T-cell (primary cell): ENCODE measurements around the gene SYF2. TPM values are rescaled to one million over a fixed set of nuclear protein-coding genes. Genes with fewer than 3 reads are reported as not detected.

Experiments used
- ATAC-seq, 4 experiments: fragments of 200-7000 bp in 3 of 4; fragments of 150-1000 bp in 1 of 4; cut with Tn5 transposase; replicated peaks in 1 of 4; 1 replicate in 3 of 4; 2 replicates in 1 of 4; pipeline ENCODE4 v1.10.0; 2021; ENCODE audit warnings: moderate library complexity in 3 of 4, mild to moderate bottlenecking in 2 of 4, moderate number of reproducible peaks in 1 of 4
- CTCF ChIA-PET, 2 donors: fragments of 300-600 bp; sonication (Branson Sonifier 250); formaldehyde crosslinking; loops; one replicate each; lab custom pipeline; 2022; ENCODE audit warnings: antibody characterized with exemption in 2 of 2; lab: Charles Lee
- POLR2A ChIA-PET, 2 donors: fragments of 300-600 bp; sonication (Branson Sonifier 250); formaldehyde crosslinking; loops; one replicate each; lab custom pipeline; 2022; ENCODE audit warnings: antibody characterized with exemption in 2 of 2; lab: Charles Lee
- DNase-seq, 35 experiments: peaks; one replicate each; pipeline versions ENCODE4 v3.0.0 to v3.0.0-alpha.2; 2013 to 2023
- H3K27ac ChIP-seq: one replicate; pipeline ENCODE4 v1.5.1; 2013; ENCODE audit warnings: low read length
- H3K27me3 ChIP-seq, 2 experiments: replicated peaks in 1 of 2; 1 replicate in 1 of 2; 2 replicates in 1 of 2; pipeline versions ENCODE4 v1.6.1 to v1.7.0; 2013; ENCODE audit warnings: low read length in 1 of 2, mixed read lengths in 1 of 2; ENCODE audit not compliant: control insufficient read depth in 2 of 2, insufficient read depth in 2 of 2; ENCODE audit errors: extremely low read depth in 1 of 2
- H3K36me3 ChIP-seq, 2 donors: 1 replicate in 1 of 2; 2 replicates in 1 of 2; pipeline versions ENCODE4 v1.6.1 to v1.7.0; 2013; ENCODE audit warnings: low read length in 1 of 2; ENCODE audit not compliant: control insufficient read depth in 2 of 2, insufficient read depth in 1 of 2; ENCODE audit errors: extremely low read depth in 1 of 2
- H3K4me1 ChIP-seq, 2 experiments: 1 replicate in 1 of 2; 2 replicates in 1 of 2; pipeline versions ENCODE4 v1.6.1 to v1.7.0; 2013; ENCODE audit warnings: low read length in 2 of 2, mixed read lengths in 1 of 2; ENCODE audit not compliant: insufficient read depth in 2 of 2, control insufficient read depth in 1 of 2; ENCODE audit errors: extremely low read depth in 1 of 2
- H3K4me3 ChIP-seq, 2 donors: 1 replicate in 1 of 2; 2 replicates in 1 of 2; pipeline versions ENCODE4 v1.5.1 to v1.7.0; 2013; ENCODE audit warnings: mild to moderate bottlenecking in 2 of 2, low read length in 1 of 2, moderate library complexity in 1 of 2; ENCODE audit not compliant: control insufficient read depth in 1 of 2; ENCODE audit errors: extremely low read depth in 1 of 2
- H3K9me3 ChIP-seq: 2 replicates; pipeline ENCODE4 v1.7.0; 2013
- H3K27ac Mint-ChIP-seq, 2 donors: one replicate each; pipeline ENCODE4 v1.8.0; 2020 to 2021; ENCODE audit warnings: mild to moderate bottlenecking in 2 of 2, mixed read lengths in 2 of 2
- H3K27me3 Mint-ChIP-seq, 2 donors: one replicate each; pipeline ENCODE4 v1.8.0; 2021 to 2022; ENCODE audit warnings: mixed read lengths in 2 of 2
- H3K36me3 Mint-ChIP-seq: one replicate; pipeline ENCODE4 v1.8.0; 2021; ENCODE audit warnings: mixed read lengths
- H3K4me1 Mint-ChIP-seq, 3 donors: one replicate each; pipeline ENCODE4 v1.8.0; 2020 to 2022; ENCODE audit warnings: mixed read lengths in 3 of 3, mild to moderate bottlenecking in 1 of 3
- H3K4me3 Mint-ChIP-seq, 3 donors: one replicate each; pipeline ENCODE4 v1.8.0; 2020 to 2022; ENCODE audit warnings: mild to moderate bottlenecking in 3 of 3, mixed read lengths in 3 of 3, moderate library complexity in 3 of 3
- H3K9me3 Mint-ChIP-seq, 3 donors: one replicate each; pipeline ENCODE4 v1.8.0; 2020 to 2022; ENCODE audit warnings: mixed read lengths in 3 of 3
- WGBS: methylation state at CpG from one replicate; pipeline ENCODE4 v1.1.5; 2013; ENCODE audit warnings: missing lambda C conversion rate; ENCODE audit not compliant: insufficient coverage; 5-methylcytosine and 5-hydroxymethylcytosine counted together
- total RNA-seq, 35 experiments: library from RNA in 6 of 35; stranded (reverse) in 6 of 35; fragments of 120-200 nt in 1 of 35; gene quantifications; one replicate each; pipeline versions ENCODE4 v1.2.1 to v1.2.4 and lab custom pipeline; 2013 to 2026

Gene SYF2
- total RNA-seq, 5 donors from 2014 or later (not counting 1 experiment from before 2014, with no cell fraction given), result 65.9 to 71.4 (median 68.6) TPM

GRCh38 chr1:25186161-25187007, 45.9 kb downstream of the SYF2 start:
- no peak overlapping the region for H3K4me3 Mint-ChIP-seq
- H3K27me3 Mint-ChIP-seq, result peaks cover 0 to 16% of the 10 kb centered on the region in 2 donors
- ATAC-seq (no peak), DNase-seq (no peak)
- ChIA-PET POLR2A (no interaction called here), CTCF (no interaction called here)
- no peaks in the 10 kb centered on the region for H3K36me3 ChIP-seq
- H3K27ac ChIP-seq, result no peak overlapping the region
- H3K27me3 ChIP-seq, result peaks cover 0 to 24% of the 10 kb centered on the region in 2 experiments
- H3K4me1 Mint-ChIP-seq, result no peaks in the 10 kb centered on the region
- WGBS, result 81% methylated on average over 12 of the region's 14 CpGs
- H3K36me3 Mint-ChIP-seq, result no peaks in the 10 kb centered on the region
- no peaks in the 10 kb centered on the region for H3K9me3 ChIP-seq
- no peaks in the 10 kb centered on the region for H3K9me3 Mint-ChIP-seq
- no peaks in the 10 kb centered on the region for H3K4me1 ChIP-seq
- no peak overlapping the region for H3K27ac Mint-ChIP-seq
- H3K4me3 ChIP-seq, result no peak overlapping the region

GRCh38 chr1:25185409-25186160, 46.7 kb downstream of the SYF2 start:
- Histone ChIP-seq H3K4me1 (no peaks in the 10 kb centered on the region), H3K27me3 (peaks cover 0 to 22% of the 10 kb centered on the region in 2 experiments), H3K4me3 (no peak overlapping the region), H3K36me3 (no peaks in the 10 kb centered on the region), H3K9me3 (no peaks in the 10 kb centered on the region), H3K27ac (no peak overlapping the region)
- 57% methylated on average over 6 of the region's 10 CpGs for WGBS
- Mint-ChIP-seq H3K9me3 (no peaks in the 10 kb centered on the region), H3K4me1 (no peaks in the 10 kb centered on the region), H3K36me3 (no peaks in the 10 kb centered on the region), H3K4me3 (no peak overlapping the region), H3K27ac (no peak overlapping the region), H3K27me3 (peaks cover 0 to 16% of the 10 kb centered on the region in 2 donors)
- ATAC-seq (no peak), DNase-seq (no peak)
- POLR2A ChIA-PET, result no interaction called here
- CTCF ChIA-PET, result no interaction called here

GRCh38 chr1:25184001-25184762, 48.1 kb downstream of the SYF2 start:
- H3K27me3 Mint-ChIP-seq, result peaks cover 0 to 16% of the 10 kb centered on the region in 2 donors
- H3K4me3 Mint-ChIP-seq, result no peak overlapping the region
- Histone ChIP-seq H3K27me3 (peaks cover 0 to 23% of the 10 kb centered on the region in 2 experiments), H3K4me1 (no peaks in the 10 kb centered on the region), H3K27ac (no peak overlapping the region), H3K9me3 (no peaks in the 10 kb centered on the region), H3K4me3 (no peak overlapping the region), H3K36me3 (no peaks in the 10 kb centered on the region)
- ChIA-PET CTCF (no interaction called here), POLR2A (no interaction called here)
- H3K36me3 Mint-ChIP-seq, result no peaks in the 10 kb centered on the region
- WGBS, result 95% methylated on average over 8 of the region's 13 CpGs
- H3K27ac Mint-ChIP-seq, result no peak overlapping the region
- H3K9me3 Mint-ChIP-seq, result no peaks in the 10 kb centered on the region
- H3K4me1 Mint-ChIP-seq, result no peaks in the 10 kb centered on the region
- DNase-seq (no peak), ATAC-seq (no peak)

- Histone ChIP-seq H3K9me3 (no peaks in the 10 kb centered on the region), H3K27me3 (peaks cover 0 to 24% of the 10 kb centered on the region in 2 experiments), H3K36me3 (no peaks in the 10 kb centered on the region), H3K4me3 (no peak overlapping the region), H3K27ac (no peak overlapping the region), H3K4me1 (no peaks in the 10 kb centered on the region)
- H3K4me3 Mint-ChIP-seq, result no peak overlapping the region
- H3K36me3 Mint-ChIP-seq, result no peaks in the 10 kb centered on the region
- no peak overlapping the region for H3K27ac Mint-ChIP-seq
- CTCF ChIA-PET, result no interaction called here
- POLR2A ChIA-PET, result no interaction called here
- DNase-seq (no peak), ATAC-seq (no peak)
- H3K4me1 Mint-ChIP-seq, result no peaks in the 10 kb centered on the region
- WGBS, result 77% methylated on average over 15 of the region's 21 CpGs
- H3K9me3 Mint-ChIP-seq, result no peaks in the 10 kb centered on the region
- peaks cover 0 to 16% of the 10 kb centered on the region in 2 donors for H3K27me3 Mint-ChIP-seq
Measured at GRCh38 chr1:25183126-25183980, 48.9 kb downstream of the SYF2 start.

GRCh38 chr1:25182629-25183028, 49.7 kb downstream of the SYF2 start:
- Mint-ChIP-seq H3K9me3 (no peaks in the 10 kb centered on the region), H3K36me3 (no peaks in the 10 kb centered on the region), H3K4me1 (no peaks in the 10 kb centered on the region), H3K4me3 (no peak overlapping the region), H3K27me3 (peaks cover 0 to 16% of the 10 kb centered on the region in 2 donors), H3K27ac (no peak overlapping the region)
- no peaks in the 10 kb centered on the region for H3K4me1 ChIP-seq
- no peak overlapping the region for H3K27ac ChIP-seq
- 81% methylated on average over 7 of the region's 14 CpGs for WGBS
- ATAC-seq (no peak), DNase-seq (no peak)
- no peaks in the 10 kb centered on the region for H3K9me3 ChIP-seq
- H3K36me3 ChIP-seq, result no peaks in the 10 kb centered on the region
- CTCF ChIA-PET, result no interaction called here
- H3K4me3 ChIP-seq, result no peak overlapping the region
- H3K27me3 ChIP-seq, result peaks cover 0 to 24% of the 10 kb centered on the region in 2 experiments
- POLR2A ChIA-PET, result no interaction called here
